GM23248 (cell line): ENCODE data around the gene KIF1B.

Experiments used
- EZH2 ChIP-seq: fragments of 200-600 bp; sonication (generic); IDR thresholded peaks from 2 replicates; pipeline ENCODE4 v1.6.1; 2018; ENCODE audit warnings: antibody characterized with exemption, mild to moderate bottlenecking; ENCODE audit not compliant: insufficient read depth, poor library complexity, severe bottlenecking
- EZH2phosphoT487 ChIP-seq: fragments of 200-600 bp; sonication (generic); IDR thresholded peaks from 2 replicates; pipeline ENCODE4 v1.6.1; 2018; ENCODE audit warnings: antibody characterized with exemption, moderate library complexity, mild to moderate bottlenecking, low read depth; ENCODE audit not compliant: insufficient read depth

- TF ChIP-seq EZH2 (no peak), EZH2phosphoT487 (no peak)
These were observed 142.9 kb downstream of the KIF1B start for GRCh38 chr1:10353282-10353681.
